Measurements from ENCODE around the gene PID1. TPM values are rescaled to one million over a fixed set of nuclear protein-coding genes. Genes with fewer than 3 reads are reported as not detected.

PID1 gene
- total RNA-seq, 2 experiments from 2014 or later = not detected

DNA sequence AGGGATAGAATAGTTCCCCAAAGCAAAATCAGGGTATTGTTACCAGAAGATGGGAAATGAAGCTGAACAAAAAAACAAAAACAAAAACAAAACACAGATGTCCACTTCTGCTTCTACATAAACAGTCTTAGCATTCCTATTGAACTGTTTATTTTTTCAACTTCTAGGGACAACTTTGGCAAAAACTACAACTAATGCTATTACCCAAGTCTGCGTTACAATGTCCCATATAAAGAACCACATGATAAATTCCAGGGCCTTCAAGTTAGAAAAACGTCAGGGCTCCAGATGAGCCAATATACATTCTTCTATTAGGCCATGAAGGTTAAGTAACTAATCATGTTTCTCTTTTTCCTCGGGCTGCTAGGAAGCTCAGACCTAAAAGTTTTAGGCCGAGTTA, 16.9 kb downstream of the PID1 start:
- no peak for DNase-seq (ENCODE audit: low spot score)
- Histone ChIP-seq H2AFZ (ENCODE audit: low read length) (no peak overlapping the region), H3K4me3 (ENCODE audit: low read depth, low read length, poor library complexity, severe bottlenecking) (no peak overlapping the region), H3K79me2 (ENCODE audit: insufficient read depth, low read depth, low read length) (no peaks in the 10 kb centered on the region), H3K4me1 (ENCODE audit: insufficient read depth, low read length, poor library complexity, severe bottlenecking) (no peaks in the 10 kb centered on the region), H3K9me3 (ENCODE audit: low read length) (no peaks in the 10 kb centered on the region), H3K36me3 (ENCODE audit: insufficient read depth, low read length) (no peaks in the 10 kb centered on the region), H3K27ac (ENCODE audit: low read depth, low read length, poor library complexity, severe bottlenecking) (no peak overlapping the region), H3K9me2 (ENCODE audit: insufficient read depth, low read length) (no peaks in the 10 kb centered on the region), H4K20me1 (ENCODE audit: insufficient read depth, low read length) (no peaks in the 10 kb centered on the region), H3K4me2 (ENCODE audit: low read length) (no peak overlapping the region)
- no peak for TF ChIP-seq EZH2phosphoT487 (IDR thresholded peaks at IDR 0.05; ENCODE audit: borderline replicate concordance, low read depth, low read length)
- TF ChIP-seq, protein P1, sequence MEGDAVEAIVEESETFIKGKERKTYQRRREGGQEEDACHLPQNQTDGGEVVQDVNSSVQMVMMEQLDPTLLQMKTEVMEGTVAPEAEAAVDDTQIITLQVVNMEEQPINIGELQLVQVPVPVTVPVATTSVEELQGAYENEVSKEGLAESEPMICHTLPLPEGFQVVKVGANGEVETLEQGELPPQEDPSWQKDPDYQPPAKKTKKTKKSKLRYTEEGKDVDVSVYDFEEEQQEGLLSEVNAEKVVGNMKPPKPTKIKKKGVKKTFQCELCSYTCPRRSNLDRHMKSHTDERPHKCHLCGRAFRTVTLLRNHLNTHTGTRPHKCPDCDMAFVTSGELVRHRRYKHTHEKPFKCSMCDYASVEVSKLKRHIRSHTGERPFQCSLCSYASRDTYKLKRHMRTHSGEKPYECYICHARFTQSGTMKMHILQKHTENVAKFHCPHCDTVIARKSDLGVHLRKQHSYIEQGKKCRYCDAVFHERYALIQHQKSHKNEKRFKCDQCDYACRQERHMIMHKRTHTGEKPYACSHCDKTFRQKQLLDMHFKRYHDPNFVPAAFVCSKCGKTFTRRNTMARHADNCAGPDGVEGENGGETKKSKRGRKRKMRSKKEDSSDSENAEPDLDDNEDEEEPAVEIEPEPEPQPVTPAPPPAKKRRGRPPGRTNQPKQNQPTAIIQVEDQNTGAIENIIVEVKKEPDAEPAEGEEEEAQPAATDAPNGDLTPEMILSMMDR (conservative IDR thresholded peaks at IDR 0.05; ENCODE audit: low read length) = no peak
- ChIA-PET CTCF (ENCODE audit: unreplicated experiment) (no interaction called here), POLR2A (interaction anchor here (0.7 kb wide), 1 partner anchor 11 kb away, joined by 3 read pairs; no protein-coding TSS in a partner anchor)
- intact Hi-C loops (cut with micrococcal nuclease; ENCODE audit: unreplicated experiment) = no loop called here
- BruUV-seq (replicated peaks) = no TSS peak

DNA sequence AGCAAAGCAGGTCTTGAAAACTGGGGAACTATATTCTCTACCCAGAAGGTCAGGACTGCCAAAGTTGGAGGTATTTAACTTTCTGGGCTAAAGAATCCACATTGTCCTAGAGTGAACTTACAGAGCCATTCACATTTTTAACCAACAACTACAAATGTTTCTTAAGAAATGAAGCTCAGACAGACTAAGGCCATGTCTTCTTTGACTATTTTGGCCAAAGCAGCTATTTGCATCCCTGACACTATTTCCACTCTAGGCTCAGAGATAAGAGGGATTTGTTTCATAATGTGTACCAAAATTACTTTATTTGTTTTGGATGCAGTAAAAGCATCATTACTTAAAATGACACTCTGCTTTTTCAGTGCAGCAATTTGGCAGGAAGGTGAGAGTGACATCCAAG, 18.1 kb downstream of the PID1 start:
- Histone ChIP-seq H3K36me3 (ENCODE audit: insufficient read depth, low read length) (no peaks in the 10 kb centered on the region), H3K9me2 (ENCODE audit: insufficient read depth, low read length) (no peaks in the 10 kb centered on the region), H3K4me3 (ENCODE audit: low read depth, low read length, poor library complexity, severe bottlenecking) (no peak overlapping the region), H4K20me1 (ENCODE audit: insufficient read depth, low read length) (no peaks in the 10 kb centered on the region), H3K4me1 (ENCODE audit: insufficient read depth, low read length, poor library complexity, severe bottlenecking) (no peaks in the 10 kb centered on the region), H3K4me2 (ENCODE audit: low read length) (no peak overlapping the region), H3K79me2 (ENCODE audit: insufficient read depth, low read depth, low read length) (no peaks in the 10 kb centered on the region), H3K27ac (ENCODE audit: low read depth, low read length, poor library complexity, severe bottlenecking) (no peak overlapping the region), H2AFZ (ENCODE audit: low read length) (no peak overlapping the region), H3K9me3 (ENCODE audit: low read length) (no peaks in the 10 kb centered on the region)
- TF ChIP-seq, protein P1 (conservative IDR thresholded peaks at IDR 0.05; ENCODE audit: low read length) = no peak
- TF ChIP-seq EZH2phosphoT487 (IDR thresholded peaks at IDR 0.05; ENCODE audit: borderline replicate concordance, low read depth, low read length) = no peak
- intact Hi-C loops (cut with micrococcal nuclease; ENCODE audit: unreplicated experiment) = no loop called here
- ChIA-PET POLR2A (interaction anchor here (1.0 to 1.2 kb wide), 2 partner anchors 10 to 12 kb away, joined by 3 read pairs; no protein-coding TSS in a partner anchor), CTCF (ENCODE audit: unreplicated experiment) (no interaction called here)
- BruUV-seq (replicated peaks) = no TSS peak
- no peak for DNase-seq (ENCODE audit: low spot score)

DNA sequence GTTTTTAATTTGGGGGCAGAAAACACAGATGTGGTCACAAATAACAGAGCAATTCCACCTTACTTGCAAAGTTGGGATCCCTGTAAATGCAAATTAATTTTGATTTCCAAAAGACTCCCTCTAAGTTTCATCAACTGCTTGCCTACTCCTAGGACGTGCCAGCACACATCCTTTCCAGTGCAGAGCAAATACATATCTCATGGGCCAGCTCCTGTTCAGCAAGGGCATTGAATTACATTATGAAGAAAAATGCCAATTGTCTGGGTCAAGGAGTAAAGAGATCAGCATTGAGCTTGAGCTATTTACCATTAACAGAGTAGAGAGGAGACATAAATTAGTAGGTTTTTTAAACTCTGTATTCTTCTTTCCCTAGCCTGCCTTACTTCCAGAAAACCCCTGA, 18.8 kb downstream of the PID1 start:
- H3K79me2 ChIP-seq (ENCODE audit: insufficient read depth, low read depth, low read length) = no peaks in the 10 kb centered on the region
- H3K4me1 ChIP-seq (ENCODE audit: insufficient read depth, low read length, poor library complexity, severe bottlenecking) = no peaks in the 10 kb centered on the region

More for the DNA sequence above, 18.8 kb downstream of the PID1 start:
- H3K4me2 ChIP-seq (ENCODE audit: low read length) = no peak overlapping the region
- DNase-seq (ENCODE audit: low spot score) = no peak
- no TSS peak for BruUV-seq (replicated peaks)
- H4K20me1 ChIP-seq (ENCODE audit: insufficient read depth, low read length) = no peaks in the 10 kb centered on the region
- TF ChIP-seq, protein P1 (conservative IDR thresholded peaks at IDR 0.05; ENCODE audit: low read length) = no peak
- no peak for TF ChIP-seq EZH2phosphoT487 (IDR thresholded peaks at IDR 0.05; ENCODE audit: borderline replicate concordance, low read depth, low read length)
- no peak overlapping the region for H3K4me3 ChIP-seq (ENCODE audit: low read depth, low read length, poor library complexity, severe bottlenecking)
- intact Hi-C loops (cut with micrococcal nuclease; ENCODE audit: unreplicated experiment) = no loop called here
- no peaks in the 10 kb centered on the region for H3K9me3 ChIP-seq (ENCODE audit: low read length)
- no peak overlapping the region for H3K27ac ChIP-seq (ENCODE audit: low read depth, low read length, poor library complexity, severe bottlenecking)
- no peaks in the 10 kb centered on the region for H3K36me3 ChIP-seq (ENCODE audit: insufficient read depth, low read length)
- no peaks in the 10 kb centered on the region for H3K9me2 ChIP-seq (ENCODE audit: insufficient read depth, low read length)
- CTCF ChIA-PET (ENCODE audit: unreplicated experiment) = no interaction called here
- POLR2A ChIA-PET = interaction anchor here (1.0 to 1.2 kb wide), 2 partner anchors 10 to 13 kb away, joined by 3 read pairs; no protein-coding TSS in a partner anchor
- no peak overlapping the region for H2AFZ ChIP-seq (ENCODE audit: low read length)

All from OCI-LY7 (cell line).